CD4-positive, alpha-beta T cell (primary cell): ENCODE data around the gene PXDN. TPM values are rescaled to one million over a fixed set of nuclear protein-coding genes. Genes with fewer than 3 reads are reported as not detected.
A peak's percentile ranks its signal among the peaks of the same experiment; 100 is the strongest.

Experiments
- ATAC-seq: fragments of 200-7000 bp; cut with Tn5 transposase; one replicate; pipeline ENCODE4 v1.10.0; 2022; ENCODE audit warnings: mild to moderate bottlenecking; ENCODE audit not compliant: poor library complexity
- CTCF ChIA-PET: fragments of 350-600 bp; sonication (Branson Sonifier 250); formaldehyde crosslinking; loops from one replicate; lab custom pipeline; 2021; ENCODE audit warnings: antibody characterized with exemption, inconsistent platforms; lab: Charles Lee
- POLR2A ChIA-PET: fragments of 350-600 bp; sonication (Branson Sonifier 250); formaldehyde crosslinking; loops from one replicate; lab custom pipeline; 2021; ENCODE audit warnings: antibody characterized with exemption, inconsistent platforms; lab: Charles Lee
- DNase-seq, 14 experiments: peaks; one replicate each; pipeline ENCODE4 v3.0.0-alpha.2; 2013 to 2020; ENCODE audit warnings: mixed read lengths in 2 of 14
- H3K27ac ChIP-seq, 2 donors: one replicate each; pipeline versions ENCODE4 v1.5.1 to v1.7.0; 2013; ENCODE audit warnings: low read length in 2 of 2, low read depth in 1 of 2, mild to moderate bottlenecking in 1 of 2
- H3K27me3 ChIP-seq, 2 experiments: 1 replicate in 1 of 2; 2 replicates in 1 of 2; pipeline versions ENCODE4 v1.6.1 to v1.7.0; 2013; ENCODE audit warnings: low read length in 2 of 2, control low read depth in 1 of 2, mild to moderate bottlenecking in 1 of 2, moderate library complexity in 1 of 2; ENCODE audit not compliant: insufficient read depth in 2 of 2, control insufficient read depth in 1 of 2
- H3K36me3 ChIP-seq: one replicate; pipeline ENCODE4 v1.6.1; 2013; ENCODE audit warnings: low read length, control low read depth; ENCODE audit not compliant: insufficient read depth
- H3K4me1 ChIP-seq: one replicate; pipeline ENCODE4 v1.6.1; 2013; ENCODE audit warnings: low read length, control low read depth; ENCODE audit not compliant: insufficient read depth
- H3K4me3 ChIP-seq: one replicate; pipeline ENCODE4 v1.5.1; 2013; ENCODE audit warnings: mild to moderate bottlenecking, low read length, moderate library complexity
- H3K9me3 ChIP-seq, 2 experiments: 1 replicate in 1 of 2; 2 replicates in 1 of 2; pipeline versions ENCODE4 v1.6.1 to v1.7.0; 2013; ENCODE audit warnings: low read length in 2 of 2, mild to moderate bottlenecking in 2 of 2, control low read depth in 1 of 2, moderate library complexity in 1 of 2; ENCODE audit not compliant: control insufficient read depth in 1 of 2, insufficient read depth in 1 of 2
- H3K27ac Mint-ChIP-seq: one replicate; pipeline ENCODE4 v1.8.0; 2020; ENCODE audit warnings: mixed read lengths
- H3K27me3 Mint-ChIP-seq: one replicate; pipeline ENCODE4 v1.8.0; 2021; ENCODE audit warnings: mixed read lengths
- H3K36me3 Mint-ChIP-seq: one replicate; pipeline ENCODE4 v1.8.0; 2021; ENCODE audit warnings: low read depth, mixed read lengths
- H3K4me1 Mint-ChIP-seq: one replicate; pipeline ENCODE4 v1.8.0; 2021; ENCODE audit warnings: low read depth, mixed read lengths
- H3K4me3 Mint-ChIP-seq: one replicate; pipeline ENCODE4 v1.8.0; 2020; ENCODE audit warnings: mild to moderate bottlenecking, mixed read lengths
- H3K9me3 Mint-ChIP-seq: one replicate; pipeline ENCODE4 v1.8.0; 2020; ENCODE audit warnings: mixed read lengths
- CTCF ChIP-seq: fragments of 200-600 bp; IDR thresholded peaks from one replicate; pipeline ENCODE4 v1.8.0; 2022; ENCODE audit warnings: antibody characterized with exemption, mild to moderate bottlenecking
- intact Hi-C, 2 experiments: fragments of 100-400 bp; cut with DNase I in 1 of 2; cut with micrococcal nuclease in 1 of 2; formaldehyde crosslinking; loops; one replicate each; pipeline versions ENCODE4 v1.15.1 to v1.9.0; 2023 to 2025; cut with DNase I, micrococcal nuclease
- total RNA-seq, 174 experiments: library from RNA in 2 of 174; stranded (reverse) in 2 of 174; gene quantifications; one replicate each; pipeline ENCODE4 v1.2.3 and lab custom pipeline; 2021 to 2026

Gene PXDN
- total RNA-seq, 2 experiments from 2014 or later, result 0.47 to 0.84 TPM

GRCh38 chr2:1675633-1676032 is 68.7 kb downstream of the PXDN start:
- H3K9me3 ChIP-seq, result peaks cover 0 to 37% of the 10 kb centered on the region in 2 experiments

GRCh38 chr2:1674766-1675397 is 69.4 kb downstream of the PXDN start:
- no peak overlapping the region for H3K4me3 ChIP-seq
- no peak overlapping the region for H3K27ac ChIP-seq
- ATAC-seq (no peak), DNase-seq (no peak)
- intact Hi-C loops, result no loop called here
- Mint-ChIP-seq H3K27me3 (no peaks in the 10 kb centered on the region), H3K9me3 (no peaks in the 10 kb centered on the region), H3K27ac (no peak overlapping the region), H3K4me3 (no peak overlapping the region), H3K36me3 (no peaks in the 10 kb centered on the region), H3K4me1 (no peaks in the 10 kb centered on the region)
- H3K4me1 ChIP-seq, result no peaks in the 10 kb centered on the region
- ChIA-PET CTCF (no interaction called here), POLR2A (no interaction called here)
- TF ChIP-seq CTCF, result no peak
- peaks cover 0 to 30% of the 10 kb centered on the region in 2 experiments for H3K9me3 ChIP-seq
- no peaks in the 10 kb centered on the region for H3K36me3 ChIP-seq
- no peaks in the 10 kb centered on the region for H3K27me3 ChIP-seq

More at GRCh38 chr2:1675633-1676032, 68.7 kb downstream of the PXDN start:
- Mint-ChIP-seq H3K27me3 (no peaks in the 10 kb centered on the region), H3K4me1 (no peaks in the 10 kb centered on the region), H3K4me3 (no peak overlapping the region), H3K36me3 (no peaks in the 10 kb centered on the region), H3K27ac (no peak overlapping the region), H3K9me3 (no peaks in the 10 kb centered on the region)
- H3K4me3 ChIP-seq, result no peak overlapping the region
- no peaks in the 10 kb centered on the region for H3K4me1 ChIP-seq
- no peak overlapping the region for H3K27ac ChIP-seq
- POLR2A ChIA-PET, result no interaction called here
- DNase-seq (no peak), ATAC-seq (no peak)
- intact Hi-C loops, result no loop called here
- CTCF ChIA-PET, result no interaction called here
- no peaks in the 10 kb centered on the region for H3K36me3 ChIP-seq
- no peaks in the 10 kb centered on the region for H3K27me3 ChIP-seq
- TF ChIP-seq CTCF, result no peak

GRCh38 chr2:1674276-1674675 is 70.0 kb downstream of the PXDN start:
- peak in 1 of 14 experiments; percentile 4 for DNase-seq
- Mint-ChIP-seq H3K27ac (no peak overlapping the region), H3K27me3 (no peaks in the 10 kb centered on the region), H3K4me1 (no peaks in the 10 kb centered on the region), H3K4me3 (no peak overlapping the region), H3K36me3 (no peaks in the 10 kb centered on the region), H3K9me3 (no peaks in the 10 kb centered on the region)
- CTCF ChIA-PET, result no interaction called here
- H3K9me3 ChIP-seq, result peaks cover 0 to 30% of the 10 kb centered on the region in 2 experiments
- H3K27me3 ChIP-seq, result no peaks in the 10 kb centered on the region
- H3K4me1 ChIP-seq, result no peaks in the 10 kb centered on the region
- no peak for ATAC-seq
- H3K27ac ChIP-seq, result no peak overlapping the region
- no peak overlapping the region for H3K4me3 ChIP-seq
- H3K36me3 ChIP-seq, result no peaks in the 10 kb centered on the region
- intact Hi-C loops, result no loop called here
- POLR2A ChIA-PET, result no interaction called here
- no peak for TF ChIP-seq CTCF
